NT2/D1 (cell line): ENCODE data around the gene DOCK10.

Experiments
- DNase-seq: peaks from one replicate; pipeline ENCODE4 v3.0.0-alpha.2; 2011; ENCODE audit warnings: low read depth, low spot score
- H3K27me3 ChIP-seq: 2 replicates; pipeline ENCODE4 v1.6.0; 2011; ENCODE audit warnings: mild to moderate bottlenecking; ENCODE audit not compliant: insufficient read length, insufficient read depth
- H3K36me3 ChIP-seq: 2 replicates; pipeline ENCODE4 v1.6.1; 2011; ENCODE audit warnings: mild to moderate bottlenecking, low read length, mixed read lengths; ENCODE audit not compliant: insufficient read depth, insufficient read length
- H3K4me1 ChIP-seq: 2 replicates; pipeline ENCODE4 v1.5.1; 2011; ENCODE audit not compliant: insufficient read depth, insufficient read length
- H3K4me3 ChIP-seq: 2 replicates; pipeline ENCODE4 v1.5.1; 2011; ENCODE audit warnings: low read depth; ENCODE audit not compliant: insufficient read length
- H3K9ac ChIP-seq: 2 replicates; pipeline ENCODE4 v1.6.0; 2011; ENCODE audit warnings: low read depth; ENCODE audit not compliant: insufficient read length
- H3K9me3 ChIP-seq: 2 replicates; pipeline ENCODE4 v1.5.1; 2011; ENCODE audit warnings: mild to moderate bottlenecking, low read length; ENCODE audit not compliant: insufficient read depth
- SUZ12 ChIP-seq: IDR thresholded peaks from 2 replicates; pipeline ENCODE4 v1.6.1; 2011; ENCODE audit not compliant: insufficient read length, insufficient read depth; ENCODE audit errors: extremely low read depth
- YY1 ChIP-seq: IDR thresholded peaks from 2 replicates; pipeline ENCODE4 v1.6.1; 2011; ENCODE audit not compliant: insufficient read length, insufficient read depth
- ZNF274 ChIP-seq: IDR thresholded peaks from 2 replicates; pipeline ENCODE4 v1.6.1; 2011; ENCODE audit warnings: mild to moderate bottlenecking, low read depth, low read length

Gene DOCK10

DNA sequence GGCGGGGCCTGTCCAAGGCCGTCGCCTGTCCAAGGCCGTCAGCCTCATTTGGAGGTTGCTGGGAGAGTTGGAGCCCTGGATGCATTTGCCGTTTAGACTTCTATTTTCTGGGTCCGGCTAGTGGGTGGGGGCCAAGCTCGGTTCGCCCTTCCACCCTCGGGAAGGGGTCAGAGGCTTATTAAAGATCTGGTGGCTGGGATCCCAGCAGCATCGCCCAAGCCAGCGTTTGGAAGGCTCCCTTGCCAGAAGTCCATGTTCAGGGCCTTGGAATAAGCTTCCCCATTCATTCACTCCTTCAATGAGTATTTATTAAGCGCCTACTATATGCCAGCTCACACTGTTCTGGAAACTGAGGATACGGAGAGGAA is 516 bp upstream of the DOCK10 start:
- peaks cover 39% of the 10 kb centered on the region for H3K27me3 ChIP-seq
- no peak for DNase-seq
- no peaks in the 10 kb centered on the region; the same call in 1 of the 2 replicates for H3K9me3 ChIP-seq
- no peaks in the 10 kb centered on the region for H3K36me3 ChIP-seq
- no peak for TF ChIP-seq SUZ12
- no peak for TF ChIP-seq ZNF274
- no peak for TF ChIP-seq YY1
- peak overlapping the region; percentile 83 for H3K9ac ChIP-seq
- H3K4me1 ChIP-seq, result no peaks in the 10 kb centered on the region
- peak overlapping the region; percentile 74 for H3K4me3 ChIP-seq

GRCh38 chr2:225041207-225041850 is 939 bp downstream of the DOCK10 start:
- no peak overlapping the region for H3K9ac ChIP-seq
- peaks cover 39% of the 10 kb centered on the region for H3K27me3 ChIP-seq
- H3K4me1 ChIP-seq, result no peaks in the 10 kb centered on the region
- TF ChIP-seq SUZ12 (no peak), YY1 (no peak), ZNF274 (no peak)
- H3K9me3 ChIP-seq, result no peaks in the 10 kb centered on the region
- H3K36me3 ChIP-seq, result no peaks in the 10 kb centered on the region
- no peak for DNase-seq
- peak overlapping the region; percentile 74 for H3K4me3 ChIP-seq

DNA sequence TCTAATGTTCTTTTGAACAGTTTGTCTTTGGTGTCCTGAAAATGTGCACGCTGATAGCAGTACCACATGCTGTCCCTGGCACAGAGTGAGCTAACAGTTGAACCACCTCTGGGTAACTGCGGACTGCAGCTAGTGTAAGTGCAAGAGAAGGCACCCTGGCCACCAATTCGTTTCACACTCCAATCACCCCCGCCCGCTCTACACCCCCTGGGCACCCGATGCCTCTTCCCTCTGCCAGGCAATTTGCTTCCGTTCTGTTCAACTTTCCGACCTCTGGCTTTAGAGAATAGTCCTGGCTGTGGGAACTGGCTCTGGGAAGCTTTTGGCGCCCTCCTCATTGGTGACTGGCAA is 1.4 kb downstream of the DOCK10 start:
- no peak for TF ChIP-seq SUZ12
- no peak for TF ChIP-seq YY1
- TF ChIP-seq ZNF274, result no peak
- no peak overlapping the region for H3K9ac ChIP-seq
- H3K9me3 ChIP-seq, result no peaks in the 10 kb centered on the region
- no peak overlapping the region for H3K4me3 ChIP-seq
- H3K4me1 ChIP-seq, result no peaks in the 10 kb centered on the region
- DNase-seq, result no peak
- no peaks in the 10 kb centered on the region for H3K36me3 ChIP-seq
- H3K27me3 ChIP-seq, result peaks cover 39% of the 10 kb centered on the region

DNA sequence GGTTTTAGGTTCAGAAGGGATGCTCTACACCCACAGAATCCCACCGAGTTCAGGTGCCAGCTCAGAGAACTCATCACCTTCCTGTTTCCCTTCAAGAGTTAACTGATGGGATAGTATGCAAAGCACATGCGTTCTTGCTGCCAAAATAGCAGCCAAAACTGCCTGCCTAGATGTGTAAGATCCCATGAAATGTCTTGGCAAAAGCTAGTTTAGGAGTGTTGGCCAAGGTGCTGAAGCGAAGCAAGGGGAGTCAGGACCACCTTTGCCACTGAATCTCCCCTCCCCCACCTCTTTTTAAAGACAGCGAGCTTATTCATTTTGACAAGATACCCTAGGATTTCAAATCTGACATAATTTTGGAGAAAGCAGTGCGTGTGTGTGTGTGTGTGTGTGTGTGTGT is 2.1 kb downstream of the DOCK10 start:
- Histone ChIP-seq H3K4me1 (no peaks in the 10 kb centered on the region), H3K9me3 (no peaks in the 10 kb centered on the region), H3K27me3 (peaks cover 39% of the 10 kb centered on the region), H3K9ac (no peak overlapping the region), H3K36me3 (no peaks in the 10 kb centered on the region), H3K4me3 (no peak overlapping the region)
- no peak for TF ChIP-seq YY1
- no peak for TF ChIP-seq ZNF274
- no peak for TF ChIP-seq SUZ12
- no peak for DNase-seq

DNA sequence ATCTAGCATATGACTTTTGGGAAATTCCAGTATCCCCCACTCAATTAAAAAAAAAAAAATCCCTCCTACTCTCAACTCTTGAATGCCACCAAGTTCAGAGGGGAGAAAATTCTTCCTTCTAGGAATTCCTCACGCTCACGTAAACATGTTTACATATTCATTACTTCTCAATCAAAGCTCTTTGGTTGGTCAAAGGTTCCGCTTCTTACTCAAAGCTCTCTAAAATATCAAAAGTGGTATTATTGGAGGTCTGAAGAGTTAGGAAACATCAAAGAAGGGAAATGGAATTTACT is 4.1 kb downstream of the DOCK10 start:
- no peak overlapping the region for H3K4me3 ChIP-seq
- H3K9ac ChIP-seq, result no peak overlapping the region
- no peaks in the 10 kb centered on the region for H3K9me3 ChIP-seq
- no peaks in the 10 kb centered on the region for H3K4me1 ChIP-seq
- H3K27me3 ChIP-seq, result peaks cover 23% of the 10 kb centered on the region
- DNase-seq, result no peak
- no peaks in the 10 kb centered on the region for H3K36me3 ChIP-seq
- TF ChIP-seq ZNF274 (no peak), SUZ12 (no peak), YY1 (no peak)

DNA sequence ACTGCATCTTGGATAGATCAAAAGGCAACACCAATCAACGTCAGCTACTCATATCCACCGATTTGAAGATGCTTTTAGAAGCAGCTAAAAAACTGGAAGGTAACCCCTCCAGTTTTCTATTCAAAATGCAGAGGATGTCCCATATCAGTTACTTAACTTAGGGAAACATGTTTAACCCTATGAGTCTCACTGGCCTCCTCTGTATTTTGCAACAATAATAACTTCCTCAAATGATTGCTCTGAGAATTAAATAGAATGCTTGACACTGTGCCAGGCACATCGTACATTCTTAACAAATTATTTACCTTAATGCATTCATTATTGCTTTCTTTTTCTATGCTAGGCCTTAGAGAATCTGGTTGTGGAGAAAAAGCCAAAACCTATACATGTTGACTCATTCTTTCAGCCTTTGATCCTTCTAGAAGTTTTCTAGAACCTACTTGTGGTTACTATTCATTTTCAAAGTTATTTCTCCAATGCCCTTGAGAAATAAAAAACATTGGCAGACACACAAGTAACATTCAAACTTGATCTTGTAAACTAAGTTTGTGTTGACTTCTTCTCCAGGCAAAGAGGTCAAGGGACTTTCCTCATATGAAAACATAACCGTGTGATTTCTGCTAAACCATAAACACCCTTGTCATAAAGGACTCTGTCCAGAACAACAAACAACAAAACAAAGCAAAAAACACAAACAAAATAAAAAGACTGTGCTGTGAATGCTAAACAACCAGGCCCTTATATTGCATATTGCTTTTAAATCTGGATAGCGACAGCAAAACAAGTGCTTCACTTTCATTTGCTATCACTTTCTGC is 4.6 kb downstream of the DOCK10 start:
- Histone ChIP-seq H3K4me3 (no peak overlapping the region), H3K9ac (no peak overlapping the region), H3K4me1 (no peaks in the 10 kb centered on the region), H3K27me3 (peaks cover 17% of the 10 kb centered on the region), H3K36me3 (no peaks in the 10 kb centered on the region), H3K9me3 (no peaks in the 10 kb centered on the region)
- TF ChIP-seq YY1 (no peak), ZNF274 (no peak), SUZ12 (no peak)
- DNase-seq, result no peak

DNA sequence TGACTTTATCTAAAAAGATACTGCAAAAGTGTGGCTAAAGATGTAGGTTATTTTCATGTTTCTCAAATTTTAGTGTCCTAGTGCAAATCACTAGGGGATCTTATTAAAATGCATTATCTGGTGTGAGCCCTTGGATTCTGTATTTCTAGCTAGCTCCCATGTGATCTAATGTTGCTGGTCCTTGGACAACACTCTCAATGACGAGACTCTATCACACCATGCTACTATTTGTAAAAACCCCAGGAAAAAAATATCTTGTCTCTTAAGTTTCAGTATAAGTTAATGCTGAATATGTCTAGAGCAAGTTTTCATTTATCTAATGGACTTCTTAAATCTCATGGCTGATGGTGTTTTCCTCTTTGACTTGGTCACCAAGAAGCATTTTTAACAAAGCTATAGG is 5.8 kb downstream of the DOCK10 start:
- no peak overlapping the region for H3K4me3 ChIP-seq
- TF ChIP-seq YY1, result no peak
- no peak for TF ChIP-seq ZNF274
- TF ChIP-seq SUZ12, result no peak
- DNase-seq, result no peak
- H3K36me3 ChIP-seq, result no peaks in the 10 kb centered on the region
- peaks cover 8% of the 10 kb centered on the region for H3K27me3 ChIP-seq
- no peak overlapping the region for H3K9ac ChIP-seq
- H3K4me1 ChIP-seq, result no peaks in the 10 kb centered on the region
- H3K9me3 ChIP-seq, result no peaks in the 10 kb centered on the region
